HG03097 (cell line): Measurements from ENCODE around the gene FIGLA.

ENCODE experiments used
- ATAC-seq: cut with Tn5 transposase; IDR thresholded peaks from one replicate; pipeline ENCODE4 v1.9.1; 2021; ENCODE audit not compliant: unreplicated experiment, low FRiP score

Gene FIGLA

GRCh38 chr2:70790136-70790828 is at the start of gene FIGLA:
TSS of gene FIGLA (minus strand) at chr2:70790643. CDS start at chr2:70790638, 5 bp downstream.
- ATAC-seq = no peak

GRCh38 chr2:70837980-70838925 is 47.8 kb upstream of the FIGLA start:
- no peak for ATAC-seq

DNA sequence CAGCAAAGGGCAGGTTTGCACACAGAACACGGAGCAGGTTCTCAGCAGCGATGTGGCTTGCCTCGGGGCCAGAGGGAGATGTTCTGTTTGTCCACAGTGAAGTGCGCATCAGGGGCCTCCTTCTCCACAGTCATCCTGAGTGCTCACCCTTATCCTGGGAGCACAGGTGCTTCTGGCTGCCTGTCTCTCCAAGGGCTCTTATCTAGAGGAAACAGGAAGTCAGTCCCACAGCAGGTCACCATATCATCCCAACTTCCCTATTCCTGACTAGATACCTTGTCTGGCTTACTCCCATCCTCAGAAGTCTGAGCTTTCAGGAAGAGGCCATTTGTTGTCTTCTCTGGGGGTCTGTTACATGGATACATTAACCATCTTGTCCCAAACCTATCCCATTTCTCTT is 45.2 kb upstream of the FIGLA start, which contains the start of gene CD207:
TSS of gene CD207 (minus strand) at position 174 of the 400 bp plus-strand sequence. CDS start at position 134, 40 bp downstream.
- no peak for ATAC-seq

DNA sequence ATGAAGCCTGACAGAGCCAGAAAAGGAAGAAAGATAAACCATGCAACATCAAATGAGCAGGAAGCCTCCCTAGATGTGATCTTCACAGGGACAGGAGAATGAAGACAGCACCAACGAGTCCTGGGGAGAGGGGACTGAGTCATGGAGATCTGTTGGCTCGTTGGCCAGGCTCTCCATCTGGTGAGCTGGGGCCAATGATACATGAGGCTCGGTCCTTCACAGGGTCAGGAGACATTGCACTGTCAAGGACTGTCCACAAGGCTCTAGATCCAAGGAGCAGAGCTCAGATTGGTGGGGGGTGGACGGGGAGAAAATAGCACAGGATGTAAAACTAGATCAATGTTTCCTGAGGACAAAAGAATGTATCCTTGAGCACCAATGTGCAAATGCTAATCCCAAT is 44.4 kb upstream of the FIGLA start:
- ATAC-seq = no peak

DNA sequence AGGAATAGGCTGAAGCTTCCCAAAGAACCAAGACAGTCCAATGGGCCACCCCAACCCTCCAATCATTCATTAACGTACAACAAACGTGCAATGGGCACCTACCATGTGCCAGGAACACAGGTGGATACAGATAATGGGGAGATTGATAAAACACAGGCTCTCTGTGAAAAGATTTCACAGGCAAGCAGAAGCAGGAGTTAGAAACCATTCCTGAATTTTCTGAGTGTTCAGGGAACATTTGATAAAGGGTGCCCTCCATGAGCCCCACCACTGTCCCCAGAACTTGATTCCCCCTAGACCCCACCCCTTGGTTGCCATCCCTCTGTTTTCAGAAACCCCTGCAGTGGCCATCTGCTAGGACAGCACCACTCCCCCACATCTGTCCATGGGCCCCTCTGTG is 43.7 kb upstream of the FIGLA start:
- ATAC-seq = no peak

DNA sequence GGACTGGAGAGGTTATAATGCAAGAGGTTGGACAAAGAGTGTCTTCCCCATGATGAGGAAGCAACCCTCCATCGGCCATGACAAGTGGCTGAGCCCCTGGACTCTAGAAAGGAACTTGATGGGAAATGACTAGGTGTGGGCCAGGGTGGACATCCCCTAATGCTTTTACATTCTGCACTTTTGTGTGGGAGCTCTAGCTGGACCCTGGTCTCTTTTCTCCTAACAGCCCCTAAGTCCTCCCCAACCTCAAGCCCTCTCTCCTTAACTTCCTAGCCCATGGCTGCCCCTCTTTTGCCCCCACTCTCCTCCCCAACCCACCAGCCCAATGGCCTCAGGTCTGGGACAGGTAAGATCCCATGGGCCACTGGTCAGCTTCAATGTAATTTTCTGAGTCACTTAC is 42.8 kb upstream of the FIGLA start:
- ATAC-seq = no peak

- ATAC-seq = no peak
Measured at GRCh38 chr2:70832386-70832785, 41.9 kb upstream of the FIGLA start.

GRCh38 chr2:70831861-70832260 is 41.4 kb upstream of the FIGLA start:
- ATAC-seq = no peak

DNA sequence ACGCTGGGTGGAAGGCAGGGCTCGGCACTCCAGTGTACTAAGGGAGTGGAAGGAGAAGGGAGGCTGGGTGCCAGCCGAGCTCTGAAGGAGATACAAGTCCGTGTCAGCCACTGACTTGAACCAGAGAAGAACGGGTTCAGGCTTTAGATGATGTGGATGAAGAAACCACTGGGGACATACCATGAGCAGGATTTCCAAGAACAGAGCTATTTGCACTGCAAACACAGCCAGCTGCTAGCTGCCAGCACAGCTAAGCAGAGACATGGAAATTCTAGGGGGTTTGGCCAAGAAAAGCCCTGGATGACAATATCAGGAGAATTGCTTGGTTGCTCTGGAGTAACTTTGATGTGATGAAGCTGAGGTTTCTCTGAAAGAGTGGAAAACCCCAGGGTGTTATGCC is 39.9 kb upstream of the FIGLA start:
- no peak for ATAC-seq

- ATAC-seq = no peak
Measured at GRCh38 chr2:70829916-70830315, 39.5 kb upstream of the FIGLA start.

- no peak for ATAC-seq
Measured at GRCh38 chr2:70828914-70829824, 38.7 kb upstream of the FIGLA start.

DNA sequence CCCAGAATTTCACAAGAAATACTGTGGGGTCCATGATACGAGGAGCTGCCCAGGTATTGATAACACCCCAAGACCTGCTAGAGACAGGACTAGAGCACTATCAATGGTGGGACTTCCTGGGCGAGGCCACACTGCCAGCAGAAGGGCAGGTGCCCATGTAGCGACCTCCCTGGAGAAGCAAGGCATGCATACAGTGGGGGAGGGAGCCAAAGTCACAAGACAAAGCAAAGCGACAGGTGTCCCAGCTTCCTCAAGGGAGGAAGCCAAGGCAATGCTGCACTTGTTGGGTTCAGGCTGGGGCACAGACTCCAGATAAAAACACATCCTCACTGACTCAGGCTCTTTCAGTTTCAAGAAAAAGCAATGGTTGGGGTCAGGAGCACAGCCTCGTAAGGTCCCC is 37.7 kb upstream of the FIGLA start:
- no peak for ATAC-seq

DNA sequence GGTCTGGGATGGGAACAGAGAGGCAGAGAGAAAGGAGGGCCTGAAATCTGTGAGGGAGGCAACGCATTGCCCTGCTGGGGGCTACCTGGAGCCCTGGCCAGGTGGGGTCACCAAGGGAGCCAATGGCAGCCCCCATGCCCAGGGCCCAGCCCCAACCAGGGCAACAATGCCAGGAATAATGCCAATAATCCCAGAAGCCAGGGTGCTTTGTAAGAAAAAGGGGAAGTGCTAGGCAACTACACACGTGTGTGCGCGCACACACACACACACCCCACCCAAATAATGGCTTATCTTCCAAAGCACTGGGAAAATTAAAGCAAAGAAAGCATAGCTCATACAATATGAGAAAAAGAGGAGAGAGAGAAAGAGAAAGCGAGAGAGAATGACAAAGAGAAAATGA is 36.9 kb upstream of the FIGLA start:
- ATAC-seq = no peak

- no peak for ATAC-seq
Measured at GRCh38 chr2:70826696-70827350, 36.4 kb upstream of the FIGLA start.

DNA sequence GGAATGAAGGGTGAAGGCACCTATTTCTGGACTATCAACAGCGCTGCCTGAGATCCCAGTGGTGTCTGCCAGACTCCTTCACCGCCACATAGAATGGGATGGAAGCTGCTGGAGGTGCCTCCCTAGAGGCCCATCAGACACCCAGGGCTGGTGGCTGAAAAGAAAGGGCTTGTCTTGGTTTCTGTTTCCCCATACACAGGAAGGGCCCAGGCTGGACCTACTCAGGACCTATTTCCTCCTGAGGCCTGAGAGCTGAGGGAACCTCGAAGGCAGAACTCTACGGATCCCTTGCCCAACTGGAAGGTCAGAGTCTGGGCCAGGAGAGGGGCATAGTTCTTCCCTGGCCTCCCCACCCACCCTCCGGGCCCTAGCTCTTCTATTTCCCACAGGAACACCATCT is 32.8 kb upstream of the FIGLA start:
- no peak for ATAC-seq

DNA sequence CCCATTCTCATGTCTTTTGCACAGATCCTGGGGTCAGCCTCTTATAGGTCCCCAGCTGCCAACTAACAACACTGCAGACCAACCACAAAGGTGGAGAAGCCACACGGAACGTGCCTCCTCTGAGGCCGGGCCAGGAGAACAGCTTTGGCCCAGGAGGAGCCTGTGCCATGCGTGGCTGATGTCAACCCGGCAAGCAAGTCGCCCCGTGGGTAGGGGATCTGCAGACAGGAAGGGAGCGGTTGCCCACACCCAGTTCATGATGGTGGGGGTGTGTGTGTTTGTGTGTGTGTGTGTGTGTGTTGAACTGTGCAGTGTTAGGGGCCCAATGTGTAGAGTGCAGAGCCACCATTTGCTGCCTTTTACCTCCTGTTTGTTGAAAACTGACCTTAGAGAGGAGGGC is 32.4 kb upstream of the FIGLA start:
- no peak for ATAC-seq

GRCh38 chr2:70820499-70820898 is 30.1 kb upstream of the FIGLA start, which contains the start of gene CLEC4F:
TSS of gene CLEC4F (minus strand) at chr2:70820599. CDS start at chr2:70820523, 76 bp downstream.
- ATAC-seq = no peak

DNA sequence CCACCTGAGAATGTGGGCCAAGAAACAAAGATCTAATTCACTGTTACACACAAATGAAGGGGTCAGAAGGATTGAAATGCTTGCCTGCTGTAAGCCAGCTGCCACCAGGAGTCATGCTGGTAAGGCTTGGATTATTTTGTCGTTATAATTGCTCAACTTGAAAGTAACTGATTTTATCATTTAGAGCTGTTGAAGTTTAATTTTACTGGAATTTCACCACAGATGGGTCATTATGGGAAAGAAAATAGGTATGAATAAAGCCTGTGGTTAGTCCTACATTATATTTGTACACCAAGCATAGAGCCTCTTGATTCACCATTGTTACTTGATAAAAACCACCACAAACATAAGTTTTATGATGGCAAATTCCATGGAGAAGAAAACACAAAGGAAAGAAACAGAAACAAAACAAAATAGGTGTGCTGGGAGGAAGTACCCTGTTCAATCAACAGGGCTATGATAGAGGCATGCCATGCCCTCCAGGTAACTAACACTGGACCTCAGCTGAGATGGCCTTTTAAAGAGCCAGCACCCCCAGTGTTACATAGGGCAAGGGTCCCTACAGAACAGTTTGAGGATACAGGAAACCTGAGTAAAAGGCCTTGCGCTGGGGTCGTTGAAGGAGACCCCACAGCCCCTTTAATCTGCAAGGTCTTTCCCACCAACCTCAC is 27.0 kb upstream of the FIGLA start:
- ATAC-seq = no peak

- no peak for ATAC-seq
Measured at GRCh38 chr2:70816726-70817125, 26.3 kb upstream of the FIGLA start.
